ENCODE measurements around the gene IL3RA.
"Not testable (repeated sequence)": the region's sequence is repeated elsewhere in the genome, so short reads cannot be mapped to it uniquely, and the experiment has no call there.

IL3RA gene

GRCh38 chrX:1426321-1426720 is 89.7 kb downstream of the IL3RA start:
- not testable (repeated sequence) for DNase-seq

GRCh38 chrX:1427756-1428155 is 91.2 kb downstream of the IL3RA start:
- no peak for DNase-seq

- DNase-seq = no peak
Observed at GRCh38 chrX:1430451-1430850, 93.9 kb downstream of the IL3RA start.

Data from NCI-H524 (cell line).